ENCODE results near the gene SLC17A9. TPM values are rescaled to one million over a fixed set of nuclear protein-coding genes. Genes with fewer than 3 reads are reported as not detected.

The SLC17A9 gene
- polyA plus RNA-seq, 3 donors = 0.81 to 31.3 (median 0.82) TPM

DNA sequence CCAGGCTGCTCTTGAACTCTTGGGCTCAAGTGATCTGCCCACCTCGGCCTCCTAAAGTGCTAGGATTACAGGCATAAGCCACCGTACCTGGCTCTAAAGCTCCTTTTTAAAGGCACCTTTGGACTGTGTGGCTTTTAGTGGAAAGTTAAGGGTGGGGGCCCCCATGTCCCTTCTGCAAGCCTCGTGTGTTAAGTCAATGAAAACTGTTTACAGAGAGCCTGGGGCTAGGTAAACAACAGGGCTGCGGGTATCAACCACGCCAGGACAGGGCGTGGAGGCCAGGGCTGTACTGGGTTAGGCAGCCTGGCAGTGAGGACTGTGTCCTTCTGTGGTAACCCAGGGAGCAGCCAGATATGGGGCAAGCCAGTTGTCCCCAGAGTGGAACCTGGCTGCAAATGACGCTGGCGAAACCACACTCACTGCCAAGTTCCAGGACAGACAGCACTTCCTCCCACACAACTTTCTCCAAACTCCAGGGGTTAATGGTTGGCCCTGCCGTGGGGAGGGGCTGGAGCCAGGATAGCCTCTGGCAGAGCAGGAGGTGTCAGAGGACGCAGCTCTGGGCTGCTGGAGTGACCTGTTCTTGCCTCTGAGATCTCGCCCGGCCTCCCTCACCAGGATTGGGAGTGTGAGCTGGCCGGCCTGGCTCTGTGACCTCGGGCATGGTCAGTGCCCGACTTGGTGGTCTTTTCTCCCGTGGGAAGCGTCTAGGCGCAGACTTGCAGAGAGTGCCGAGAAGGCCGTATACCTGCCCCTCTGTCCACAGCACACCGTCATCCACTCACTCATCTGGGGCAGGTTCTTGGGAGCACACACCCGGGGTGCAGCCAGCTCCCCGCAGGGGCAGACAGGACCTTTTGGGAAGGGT, 3.2 kb downstream of the SLC17A9 start:
- no peak overlapping the region for H3K4me3 Mint-ChIP-seq
- H4K20me1 ChIP-seq (ENCODE audit: insufficient read depth, low read length) = no peaks in the 10 kb centered on the region
- H3K36me3 ChIP-seq (replicated peaks in 1 of 2; ENCODE audit: control insufficient read depth in 1 of 2, insufficient read depth in 2 of 2, low read length in 2 of 2) = peaks cover 0 to 10% of the 10 kb centered on the region in 2 donors
- intact Hi-C loops (cut with micrococcal nuclease) = no loop called here
- 85% methylated on average over 18 of the region's 23 CpGs for WGBS (ENCODE audit: insufficient coverage)
- H3K9me3 Mint-ChIP-seq = no peaks in the 10 kb centered on the region
- peaks cover 13 to 24% of the 10 kb centered on the region in 2 donors for H3K36me3 Mint-ChIP-seq
- peaks cover 22% of the 10 kb centered on the region for H3K79me2 ChIP-seq (ENCODE audit: insufficient read depth, low read length)
- TF ChIP-seq, protein P1, sequence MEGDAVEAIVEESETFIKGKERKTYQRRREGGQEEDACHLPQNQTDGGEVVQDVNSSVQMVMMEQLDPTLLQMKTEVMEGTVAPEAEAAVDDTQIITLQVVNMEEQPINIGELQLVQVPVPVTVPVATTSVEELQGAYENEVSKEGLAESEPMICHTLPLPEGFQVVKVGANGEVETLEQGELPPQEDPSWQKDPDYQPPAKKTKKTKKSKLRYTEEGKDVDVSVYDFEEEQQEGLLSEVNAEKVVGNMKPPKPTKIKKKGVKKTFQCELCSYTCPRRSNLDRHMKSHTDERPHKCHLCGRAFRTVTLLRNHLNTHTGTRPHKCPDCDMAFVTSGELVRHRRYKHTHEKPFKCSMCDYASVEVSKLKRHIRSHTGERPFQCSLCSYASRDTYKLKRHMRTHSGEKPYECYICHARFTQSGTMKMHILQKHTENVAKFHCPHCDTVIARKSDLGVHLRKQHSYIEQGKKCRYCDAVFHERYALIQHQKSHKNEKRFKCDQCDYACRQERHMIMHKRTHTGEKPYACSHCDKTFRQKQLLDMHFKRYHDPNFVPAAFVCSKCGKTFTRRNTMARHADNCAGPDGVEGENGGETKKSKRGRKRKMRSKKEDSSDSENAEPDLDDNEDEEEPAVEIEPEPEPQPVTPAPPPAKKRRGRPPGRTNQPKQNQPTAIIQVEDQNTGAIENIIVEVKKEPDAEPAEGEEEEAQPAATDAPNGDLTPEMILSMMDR (IDR thresholded peaks at IDR 0.05) = no peak
- H3K27ac ChIP-seq (ENCODE audit: low read depth in 1 of 2, low read length in 2 of 2) = no peak overlapping the region
- H3K4me1 Mint-ChIP-seq = peaks cover 53% of the 10 kb centered on the region
- peaks cover 43 to 47% of the 10 kb centered on the region in 2 donors for H3K4me1 ChIP-seq (ENCODE audit: control insufficient read depth in 1 of 2, insufficient read depth in 2 of 2, low read length in 2 of 2)
- DNase-seq = no peak
- peaks cover 0 to 2% (median 0%) of the 10 kb centered on the region in 3 donors for H3K27me3 Mint-ChIP-seq (ENCODE audit: low read depth in 3 of 3)
- no peaks in the 10 kb centered on the region for H3K9me3 ChIP-seq (replicated peaks in 1 of 2; ENCODE audit: control insufficient read depth in 1 of 2, insufficient read depth in 1 of 2, low read length in 2 of 2)
- no peaks in the 10 kb centered on the region for H3K27me3 ChIP-seq (ENCODE audit: control insufficient read depth in 2 of 2, insufficient read depth in 2 of 2, low read length in 2 of 2)
- peak overlapping the region in 3 of 7 donors; percentile 3 to 41 (median 30) for H3K27ac Mint-ChIP-seq
- H2AFZ ChIP-seq (ENCODE audit: insufficient read depth, low read depth, low read length, poor library complexity, severe bottlenecking) = no peak overlapping the region
- no peak overlapping the region for H3K9ac ChIP-seq (ENCODE audit: insufficient read depth, low read length, poor library complexity, severe bottlenecking)
- no peak overlapping the region for H3K4me2 ChIP-seq (replicated peaks; ENCODE audit: extremely low read depth, low read length, poor library complexity, severe bottlenecking)
- no peak overlapping the region for H3K4me3 ChIP-seq (replicated peaks in 1 of 3; ENCODE audit: low read depth in 2 of 3, low read length in 3 of 3)

DNA sequence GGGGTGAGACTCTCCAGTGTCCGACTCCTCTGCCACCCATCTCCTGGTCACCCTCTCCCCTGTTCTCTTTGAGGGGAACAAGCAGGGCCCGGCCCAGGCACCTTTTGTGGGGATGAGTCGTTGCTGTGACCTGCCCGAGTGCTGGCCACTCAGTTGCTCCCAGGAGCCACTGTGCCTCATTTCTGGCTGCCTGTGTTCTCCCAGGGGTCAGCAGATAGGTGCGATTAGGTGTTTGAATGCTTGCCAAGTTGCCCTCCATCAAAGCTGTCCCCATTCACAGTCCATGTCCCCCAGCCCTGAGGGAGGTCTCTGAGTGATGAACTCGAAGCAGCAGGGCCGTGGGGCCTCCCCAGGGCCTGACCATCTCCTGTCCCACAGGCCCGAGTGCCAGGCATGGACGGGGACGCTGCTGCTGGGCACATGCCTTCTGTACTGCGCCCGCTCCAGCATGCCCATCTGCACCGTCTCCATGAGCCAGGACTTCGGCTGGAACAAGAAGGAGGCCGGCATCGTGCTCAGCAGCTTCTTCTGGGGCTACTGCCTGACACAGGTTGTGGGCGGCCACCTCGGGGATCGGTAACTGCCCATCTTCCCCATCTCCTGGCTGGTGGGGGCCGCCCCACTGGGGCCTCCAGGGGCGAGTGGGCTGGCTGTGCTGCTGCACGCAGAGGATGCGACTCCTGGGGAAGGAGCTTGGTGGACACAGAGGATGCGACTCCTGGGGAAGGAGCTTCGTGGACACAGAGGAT, 4.1 kb downstream of the SLC17A9 start:
- Histone ChIP-seq H3K4me1 (ENCODE audit: control insufficient read depth in 1 of 2, insufficient read depth in 2 of 2, low read length in 2 of 2) (peaks cover 40 to 41% of the 10 kb centered on the region in 2 donors), H2AFZ (ENCODE audit: insufficient read depth, low read depth, low read length, poor library complexity, severe bottlenecking) (no peak overlapping the region), H3K9me3 (replicated peaks in 1 of 2; ENCODE audit: control insufficient read depth in 1 of 2, insufficient read depth in 1 of 2, low read length in 2 of 2) (no peaks in the 10 kb centered on the region), H3K9ac (ENCODE audit: insufficient read depth, low read length, poor library complexity, severe bottlenecking) (no peak overlapping the region), H3K4me3 (replicated peaks in 1 of 3; ENCODE audit: low read depth in 2 of 3, low read length in 3 of 3) (no peak overlapping the region), H3K27ac (ENCODE audit: low read depth in 1 of 2, low read length in 2 of 2) (no peak overlapping the region), H3K79me2 (ENCODE audit: insufficient read depth, low read length) (peaks cover 15% of the 10 kb centered on the region), H3K4me2 (replicated peaks; ENCODE audit: extremely low read depth, low read length, poor library complexity, severe bottlenecking) (no peak overlapping the region), H3K36me3 (replicated peaks in 1 of 2; ENCODE audit: control insufficient read depth in 1 of 2, insufficient read depth in 2 of 2, low read length in 2 of 2) (peaks cover 0 to 10% of the 10 kb centered on the region in 2 donors), H3K27me3 (ENCODE audit: control insufficient read depth in 2 of 2, insufficient read depth in 2 of 2, low read length in 2 of 2) (no peaks in the 10 kb centered on the region), H4K20me1 (ENCODE audit: insufficient read depth, low read length) (no peaks in the 10 kb centered on the region)
- 95% methylated on average over 20 of the region's 25 CpGs for WGBS (ENCODE audit: insufficient coverage)
- peak overlapping the region in 2 of 7 donors; percentile 35 to 41 for H3K27ac Mint-ChIP-seq
- TF ChIP-seq, protein P1 (IDR thresholded peaks at IDR 0.05) = no peak
- peaks cover 0 to 2% (median 0%) of the 10 kb centered on the region in 3 donors for H3K27me3 Mint-ChIP-seq (ENCODE audit: low read depth in 3 of 3)
- H3K4me3 Mint-ChIP-seq = no peak overlapping the region
- peaks cover 47% of the 10 kb centered on the region for H3K4me1 Mint-ChIP-seq
- intact Hi-C loops (cut with micrococcal nuclease) = no loop called here
- H3K9me3 Mint-ChIP-seq = no peaks in the 10 kb centered on the region
- H3K36me3 Mint-ChIP-seq = peaks cover 13 to 26% of the 10 kb centered on the region in 2 donors
- no peak for DNase-seq
